ENCODE data around the gene LENG8. TPM values are rescaled to one million over a fixed set of nuclear protein-coding genes. Genes with fewer than 3 reads are reported as not detected.

Gene LENG8
- total and polyA plus RNA-seq, 10 of the 15 experiments (the other 5 are each of a cell fraction or from before 2014, with no cell fraction given) = 2.3 to 145 (median 34.4) TPM

DNA sequence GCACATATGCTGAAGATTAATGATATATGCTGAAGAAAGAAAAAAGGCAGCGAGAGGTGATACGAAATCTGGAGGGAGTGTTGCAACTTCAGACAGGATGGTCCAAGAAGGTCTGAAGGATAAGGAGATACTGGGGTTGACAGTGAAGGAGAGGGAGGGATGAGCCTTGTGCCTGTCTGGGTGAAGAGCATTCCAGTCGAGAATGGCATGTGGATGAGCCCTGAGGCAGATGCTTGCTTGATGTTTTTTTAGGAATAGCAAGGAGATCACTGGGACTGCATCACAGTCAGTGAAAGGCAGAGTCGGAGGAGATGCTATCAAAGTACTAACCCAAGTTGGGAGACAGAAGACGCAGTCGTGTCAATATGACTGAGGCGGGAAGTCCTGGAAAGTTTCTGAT, 40.3 kb downstream of the LENG8 start (continued):
- TF ChIP-seq MLLT1 (IDR thresholded peaks at IDR 0.05) = no peak

GRCh38 chr19:54489766-54490165, 40.8 kb downstream of the LENG8 start:
- WGBS (ENCODE audit: insufficient coverage, insufficient replicate concordance, low lambda C conversion rate, missing lambda C conversion rate) = 79% methylated on average over 9 of the region's 9 CpGs
- Histone ChIP-seq H3K9me3 (replicated peaks; ENCODE audit: control insufficient read depth, insufficient read depth, low read length) (no peaks in the 10 kb centered on the region), H4K20me1 (ENCODE audit: control insufficient read depth, insufficient read depth) (no peaks in the 10 kb centered on the region), H3K27me3 (replicated peaks in 1 of 2; ENCODE audit: control insufficient read depth in 2 of 2, insufficient read depth in 2 of 2, low read length in 1 of 2) (no peaks in the 10 kb centered on the region), H3K9ac (ENCODE audit: control insufficient read depth, insufficient read depth, low read length) (no peak overlapping the region), H3K4me1 (ENCODE audit: control insufficient read depth, insufficient read depth, low read length) (peaks cover 10% of the 10 kb centered on the region), H3K4me3 (no peak overlapping the region), H2AFZ (ENCODE audit: control insufficient read depth, low read depth, low read length) (no peak overlapping the region), H3K27ac (ENCODE audit: control insufficient read depth, insufficient read depth) (no peak overlapping the region), H3K79me2 (ENCODE audit: control insufficient read depth, insufficient read depth, low read length) (no peaks in the 10 kb centered on the region), H3K36me3 (ENCODE audit: control insufficient read depth in 2 of 2, insufficient read depth in 2 of 2, low read length in 1 of 2) (no peaks in the 10 kb centered on the region), H3K4me2 (ENCODE audit: control insufficient read depth, insufficient read depth) (no peak overlapping the region)
- SMC1A ChIA-PET (ENCODE audit: uncharacterized antibody, unreplicated experiment) = no interaction called here
- ATAC-seq = no peak
- no peak for FAIRE-seq
- POLR2A ChIA-PET = no interaction called here
- TF ChIP-seq MXI1 (IDR thresholded peaks at IDR 0.05; ENCODE audit: low read depth, low read length) (no peak), BHLHE40 (IDR thresholded peaks at IDR 0.05; ENCODE audit: borderline replicate concordance in 1 of 2, low read depth in 2 of 2, low read length in 1 of 2) (no peak), MYB (IDR thresholded peaks at IDR 0.05; ENCODE audit: borderline replicate concordance, low read depth, low read length) (no peak), GATAD2B (conservative IDR thresholded peaks at IDR 0.05; ENCODE audit: low read depth) (no peak)
- CTCF ChIA-PET = interaction anchor here (0.6 to 2.3 kb wide), 2 partner anchors 8 to 184 kb away, joined by 3 to 11 read pairs; no protein-coding TSS in a partner anchor
- DNase-seq (ENCODE audit: low read depth, low spot score) = no peak
- BruUV-seq (replicated peaks) = no TSS peak
- in situ Hi-C loops (cut with MboI) = no loop called here
- RAD21 ChIA-PET (ENCODE audit: unreplicated experiment) = interaction anchor here (0.8 kb wide), 1 partner anchor 10 kb away, joined by 3 read pairs; no protein-coding TSS in a partner anchor
- intact Hi-C loops (cut with micrococcal nuclease; ENCODE audit: unreplicated experiment) = no loop called here

Measured in GM12878 (cell line).